ENCODE data around the gene DGCR2. TPM values are rescaled to one million over a fixed set of nuclear protein-coding genes. Genes with fewer than 3 reads are reported as not detected.
"Not testable (repeated sequence)": the region's sequence is repeated elsewhere in the genome, so short reads cannot be mapped to it uniquely, and the experiment has no call there.

The DGCR2 gene
- total RNA-seq, 1 experiment from 2014 or later = 24.4 TPM

GRCh38 chr22:19004471-19004870, 117.7 kb downstream of the DGCR2 start:
- DNase-seq (ENCODE audit: low read depth) = no peak

DNA sequence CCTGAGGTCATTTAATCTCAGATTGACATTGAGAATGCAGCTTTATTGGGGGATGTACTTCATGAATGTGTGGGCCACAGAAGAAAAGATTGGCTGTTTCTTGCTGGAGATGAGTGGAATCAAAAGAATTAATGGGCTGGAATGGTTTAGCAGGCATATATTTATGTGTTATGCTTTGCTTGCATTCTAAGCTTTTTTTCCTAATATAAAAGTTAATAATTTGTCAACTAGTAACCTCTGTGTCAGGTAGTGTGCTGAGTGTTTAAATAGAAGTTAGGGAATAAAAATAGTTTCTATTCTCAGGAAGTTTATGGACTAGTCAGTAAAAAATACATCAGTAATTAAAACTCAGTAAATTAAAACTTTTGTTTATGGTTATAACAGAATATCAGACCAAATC, 118.7 kb downstream of the DGCR2 start:
- DNase-seq (ENCODE audit: low read depth) = no peak

DNA sequence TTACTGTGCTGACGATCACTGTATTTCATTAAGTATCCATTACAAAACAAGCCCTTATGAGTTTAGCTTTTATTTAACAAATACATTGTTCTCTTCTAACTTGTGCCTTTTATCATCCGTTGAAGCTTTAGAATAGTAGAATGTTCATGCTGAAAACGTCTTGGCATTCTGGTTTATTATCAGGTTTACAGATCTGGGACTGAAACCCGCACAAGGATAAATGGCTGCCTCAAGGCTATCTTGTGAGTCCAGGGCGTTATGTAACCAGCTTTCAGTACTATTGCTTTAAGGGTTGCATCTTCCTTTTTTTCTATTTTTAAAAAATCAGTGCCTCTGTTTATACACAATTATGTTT, 119.6 kb downstream of the DGCR2 start:
- no peak for DNase-seq (ENCODE audit: low read depth)

DNA sequence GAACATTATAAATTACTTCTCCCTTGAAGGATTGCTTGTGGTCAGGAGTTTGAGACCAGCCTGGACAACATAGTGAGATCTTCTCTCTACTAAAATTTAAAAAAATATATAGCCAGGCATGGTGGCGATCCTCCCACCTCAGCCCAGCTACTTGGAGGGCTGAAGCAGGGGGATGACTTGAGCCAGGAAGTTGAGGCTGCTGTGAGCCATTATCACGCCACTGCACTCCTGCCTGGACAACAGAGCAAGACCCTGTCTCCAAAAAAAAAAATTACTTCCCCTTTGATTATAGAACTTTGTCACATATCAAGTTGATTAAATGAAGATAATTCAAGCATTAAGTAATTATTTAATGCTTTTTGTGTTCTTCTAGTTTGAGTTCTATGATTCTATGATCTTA, 121.0 kb downstream of the DGCR2 start:
- no peak for DNase-seq (ENCODE audit: low read depth)

- DNase-seq (ENCODE audit: low read depth) = not testable (repeated sequence)
Observed at GRCh38 chr22:19000106-19000505, 122.1 kb downstream of the DGCR2 start.

- no peak for DNase-seq (ENCODE audit: low read depth)
Observed at GRCh38 chr22:18999416-18999815, 122.8 kb downstream of the DGCR2 start.

- DNase-seq (ENCODE audit: low read depth) = no peak
Observed at GRCh38 chr22:18999008-18999407, 123.2 kb downstream of the DGCR2 start.

- no peak for DNase-seq (ENCODE audit: low read depth)
Observed at GRCh38 chr22:18997925-18998315, 124.3 kb downstream of the DGCR2 start.

GRCh38 chr22:18997306-18997924, 124.8 kb downstream of the DGCR2 start:
- DNase-seq (ENCODE audit: low read depth) = no peak

GRCh38 chr22:18996376-18996900, 125.8 kb downstream of the DGCR2 start:
- DNase-seq (ENCODE audit: low read depth) = no peak

DNA sequence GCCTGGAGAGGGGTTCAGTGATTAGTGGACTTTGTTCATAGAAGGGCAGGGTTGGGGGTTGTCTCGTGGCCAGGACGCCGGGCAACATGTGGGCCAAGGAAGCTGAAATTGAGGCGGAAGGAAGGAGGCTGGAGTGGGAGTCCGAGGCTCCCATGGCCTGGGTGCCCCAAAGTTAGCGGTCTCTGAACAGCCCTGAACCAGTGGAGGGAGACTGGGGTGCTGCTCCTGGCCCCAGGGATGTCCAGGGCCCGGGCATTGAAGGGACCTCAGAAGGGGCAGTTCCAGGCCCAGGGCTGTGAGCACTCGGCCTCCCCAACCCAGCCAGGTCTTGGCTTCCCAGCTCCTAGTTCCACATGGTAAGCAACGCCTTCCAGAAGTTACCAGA, 126.9 kb downstream of the DGCR2 start:
- no peak for DNase-seq (ENCODE audit: low read depth)

DNA sequence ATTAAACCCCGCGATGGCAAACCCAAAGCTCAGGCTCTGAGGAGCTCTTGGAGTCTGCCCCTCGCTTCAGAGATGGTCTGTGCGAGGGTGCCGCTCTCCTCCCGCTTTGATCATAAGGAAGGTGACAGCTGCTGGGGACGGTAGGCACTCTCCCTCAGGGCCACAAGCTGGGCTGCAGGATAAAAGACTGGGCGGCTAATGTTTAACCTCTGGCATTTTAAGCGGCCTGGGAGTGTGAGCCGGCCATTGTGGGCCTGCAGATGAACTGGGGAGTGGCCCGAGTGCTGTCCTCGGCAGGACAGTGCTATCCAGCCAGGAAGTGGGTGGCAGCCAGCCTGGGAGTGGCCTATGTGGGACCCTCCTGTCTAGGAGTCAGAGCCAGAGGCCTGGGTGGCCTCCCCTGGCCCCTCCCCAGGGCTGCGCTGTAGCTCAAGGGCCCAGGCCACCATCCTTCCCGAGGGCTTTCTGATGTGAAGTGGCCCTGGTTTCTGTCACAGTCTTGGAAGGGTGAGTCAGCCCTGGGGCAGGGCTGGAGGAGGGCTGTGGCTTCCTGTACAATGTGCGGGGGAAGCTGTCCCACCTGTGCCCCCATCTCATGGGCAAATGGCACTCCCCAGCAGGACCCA, 127.4 kb downstream of the DGCR2 start:
- DNase-seq (ENCODE audit: low read depth) = peak; percentile 16

GRCh38 chr22:18994056-18994455, 128.2 kb downstream of the DGCR2 start:
- DNase-seq (ENCODE audit: low read depth) = no peak

DNA sequence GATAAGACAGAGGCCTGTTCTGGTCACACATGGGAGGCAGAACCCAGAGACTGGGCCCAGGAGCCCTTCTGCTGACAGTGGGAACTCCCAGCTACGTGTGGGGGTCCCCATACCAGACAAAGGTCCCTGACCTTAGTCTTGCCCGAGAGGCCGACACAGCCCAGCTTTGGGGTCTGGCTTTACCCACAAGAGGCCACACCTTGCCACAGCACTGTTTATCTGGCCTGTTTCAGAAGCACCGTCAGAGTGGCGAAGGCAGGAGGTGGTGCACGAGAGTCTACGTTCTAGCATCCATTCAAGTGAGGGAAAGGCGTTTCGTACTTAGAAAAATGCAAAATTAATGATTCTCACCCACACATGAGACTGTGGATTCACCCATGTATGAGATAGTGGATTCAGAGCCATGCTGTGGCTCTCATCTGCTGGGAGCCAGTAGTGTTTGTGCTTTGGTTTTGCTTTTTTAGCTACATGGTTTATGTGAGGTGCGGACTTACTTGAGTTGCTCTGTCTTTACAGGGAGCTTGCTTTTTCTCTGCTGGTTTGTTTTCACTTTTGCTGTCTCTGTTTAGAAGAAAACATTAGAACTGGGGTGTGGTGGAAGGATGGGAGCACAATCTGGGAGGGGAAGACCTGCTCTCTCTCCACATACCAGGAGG, 129.5 kb downstream of the DGCR2 start:
- DNase-seq (ENCODE audit: low read depth) = no peak

GRCh38 chr22:18991821-18992442, 130.3 kb downstream of the DGCR2 start:
- no peak for DNase-seq (ENCODE audit: low read depth)

DNA sequence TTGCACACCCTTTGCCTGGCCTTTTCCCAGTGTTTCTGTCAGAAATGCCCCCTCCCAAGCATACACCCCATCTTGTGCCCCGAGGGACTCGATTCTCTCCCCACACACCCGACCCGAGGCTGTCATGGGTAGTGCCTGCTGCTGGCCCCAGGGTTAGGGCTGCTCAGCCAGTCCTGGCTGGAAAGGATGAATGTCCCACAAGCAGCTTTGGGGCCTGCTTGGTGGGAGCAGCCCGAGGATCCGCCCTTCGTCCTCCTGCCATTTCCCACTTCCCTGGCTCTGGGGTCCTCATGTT, 131.1 kb downstream of the DGCR2 start:
- no peak for DNase-seq (ENCODE audit: low read depth)

DNA sequence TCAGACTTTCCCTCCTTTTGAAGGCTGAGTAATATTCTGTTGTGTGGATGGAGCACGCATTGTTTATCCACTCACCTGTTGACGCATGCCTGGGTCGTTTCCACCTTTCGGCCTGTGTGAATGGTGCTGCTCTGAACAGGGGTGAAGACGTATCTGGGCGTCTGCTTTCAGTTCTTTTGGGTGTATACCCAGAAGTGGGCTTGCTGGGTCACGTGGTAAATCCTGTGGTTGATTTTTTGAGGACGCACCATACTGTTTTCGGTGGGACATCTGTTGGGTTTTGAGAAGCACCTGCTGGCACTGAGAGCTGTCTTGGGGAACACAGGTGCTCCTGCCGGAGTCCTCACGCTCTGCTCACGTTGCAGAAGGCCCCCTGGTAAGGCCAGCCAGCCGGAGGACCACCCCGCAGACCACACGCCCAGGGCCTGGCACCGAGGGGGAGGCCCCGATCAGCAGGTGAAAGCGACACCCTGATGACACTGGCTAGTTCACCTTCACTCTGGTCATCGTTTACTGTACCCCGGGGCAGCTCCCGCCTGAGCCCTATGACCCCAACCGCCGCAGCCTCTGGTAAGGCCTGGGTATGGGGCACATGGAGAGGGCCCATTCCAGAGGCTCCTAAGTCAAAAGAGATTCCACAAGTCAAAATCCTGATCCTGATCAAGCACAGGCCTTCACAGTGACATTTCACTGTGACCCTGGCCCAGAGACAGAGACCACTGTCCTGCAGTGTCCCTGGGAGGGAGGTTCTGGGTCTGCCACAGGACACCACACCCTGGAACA, 131.7 kb downstream of the DGCR2 start:
- no peak for DNase-seq (ENCODE audit: low read depth)

DNA sequence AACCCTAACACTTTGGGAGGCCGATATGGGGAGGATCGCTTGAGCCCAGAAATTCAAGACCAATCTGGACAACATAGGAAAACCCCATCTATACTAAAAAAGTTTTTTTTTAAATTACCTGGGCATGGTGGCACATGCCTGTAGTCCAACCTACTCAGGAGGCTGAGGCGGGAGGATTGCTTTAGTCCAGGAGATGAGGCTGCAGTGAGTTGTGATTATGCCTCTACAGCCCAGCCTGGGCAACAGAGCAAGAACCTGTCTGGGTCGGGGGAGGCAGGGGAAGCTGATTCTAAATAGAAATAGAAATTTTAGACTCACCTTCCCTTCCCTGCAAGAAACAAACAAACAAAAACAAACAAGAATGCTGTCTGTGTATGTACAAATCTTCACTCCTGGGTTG, 133.3 kb downstream of the DGCR2 start:
- no peak for DNase-seq (ENCODE audit: low read depth)

- DNase-seq (ENCODE audit: low read depth) = peak; percentile 49
Observed at GRCh38 chr22:18987765-18988164, 134.4 kb downstream of the DGCR2 start.

DNA sequence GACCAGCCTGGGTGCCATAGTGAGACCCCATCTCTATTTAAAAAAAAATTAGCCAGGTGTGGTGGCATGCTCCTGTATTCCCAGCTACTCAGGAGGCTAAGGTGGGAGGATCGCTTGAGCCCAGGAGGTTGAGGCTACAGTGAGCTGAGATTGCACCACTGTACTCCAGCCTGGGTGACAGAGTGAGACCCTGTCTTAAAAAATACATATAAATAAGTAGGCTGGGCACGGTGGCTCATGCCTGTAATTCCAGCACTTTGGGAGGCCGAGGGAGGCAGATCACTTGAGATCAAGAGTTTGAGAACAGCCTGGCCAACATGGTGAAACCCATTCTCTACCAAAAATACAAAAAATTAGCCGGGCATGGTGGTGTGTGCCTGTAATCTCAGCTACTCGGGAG, 135.1 kb downstream of the DGCR2 start:
- not testable (repeated sequence) for DNase-seq (ENCODE audit: low read depth)
